Activated T-cell treated with anti-CD3 and anti-CD28 coated beads for 48 hours (primary cell): ENCODE results near the gene ZCCHC14.
"Not testable (repeated sequence)": the region's sequence is repeated elsewhere in the genome, so short reads cannot be mapped to it uniquely, and the experiment has no call there.

Source experiments
- DNase-seq: peaks from one replicate; pipeline ENCODE4 v3.0.0-alpha.2; 2020; ENCODE audit warnings: low read depth

Gene ZCCHC14

DNA sequence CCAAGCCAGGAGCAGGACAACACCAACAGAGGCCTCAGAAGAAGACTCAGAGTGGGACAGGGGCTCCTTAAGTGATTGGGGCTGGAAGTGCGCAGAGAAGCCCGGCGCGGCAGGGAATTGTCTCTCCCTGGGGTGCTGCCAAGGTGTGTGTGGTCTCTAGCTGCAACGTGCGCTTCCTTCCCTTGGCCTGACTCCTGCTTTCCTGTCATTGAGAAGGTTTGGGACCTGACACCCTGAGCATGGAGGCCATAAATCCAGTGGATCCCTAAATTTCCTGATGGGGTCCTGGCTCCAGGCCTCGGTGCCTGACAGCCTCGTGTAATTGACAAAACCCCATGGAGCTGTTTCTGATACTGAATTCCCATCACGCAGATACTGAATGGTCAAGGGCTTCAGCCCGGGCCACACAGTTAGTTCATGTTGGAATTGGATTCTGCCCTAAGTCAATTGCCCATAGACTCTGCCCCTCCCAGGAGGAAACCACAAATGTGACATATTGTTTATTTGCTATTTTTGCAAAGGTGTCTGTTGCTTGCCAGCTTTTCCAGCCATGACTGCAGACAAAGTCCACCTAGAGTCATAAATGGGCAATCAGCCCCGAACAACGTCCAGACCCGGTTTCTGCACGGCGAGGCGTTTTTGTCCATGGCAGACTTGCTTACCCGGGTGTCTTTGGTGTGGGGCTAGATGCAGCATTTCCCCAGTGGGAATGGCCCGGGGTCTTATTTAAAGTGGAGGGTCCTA is 4.4 kb upstream of the ZCCHC14 start:
- not testable (repeated sequence) for DNase-seq

DNA sequence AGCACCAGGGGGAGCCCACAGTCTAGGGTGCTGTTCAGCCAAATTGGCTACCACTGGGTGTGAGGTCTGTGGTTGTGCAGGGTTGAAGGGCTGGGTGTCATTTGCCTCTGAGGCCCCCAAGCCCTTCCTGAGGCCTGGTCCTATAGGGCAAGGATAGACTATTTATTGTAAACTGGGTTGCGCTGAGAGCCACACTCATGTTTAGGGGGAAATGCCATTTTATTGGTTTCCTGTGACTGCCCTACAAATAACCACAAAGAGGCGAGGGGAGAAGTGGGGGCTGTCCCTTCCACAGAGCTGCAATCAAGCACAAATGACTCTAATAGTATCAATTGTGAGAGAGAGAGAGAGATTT is 3.6 kb upstream of the ZCCHC14 start:
- DNase-seq: no peak

DNA sequence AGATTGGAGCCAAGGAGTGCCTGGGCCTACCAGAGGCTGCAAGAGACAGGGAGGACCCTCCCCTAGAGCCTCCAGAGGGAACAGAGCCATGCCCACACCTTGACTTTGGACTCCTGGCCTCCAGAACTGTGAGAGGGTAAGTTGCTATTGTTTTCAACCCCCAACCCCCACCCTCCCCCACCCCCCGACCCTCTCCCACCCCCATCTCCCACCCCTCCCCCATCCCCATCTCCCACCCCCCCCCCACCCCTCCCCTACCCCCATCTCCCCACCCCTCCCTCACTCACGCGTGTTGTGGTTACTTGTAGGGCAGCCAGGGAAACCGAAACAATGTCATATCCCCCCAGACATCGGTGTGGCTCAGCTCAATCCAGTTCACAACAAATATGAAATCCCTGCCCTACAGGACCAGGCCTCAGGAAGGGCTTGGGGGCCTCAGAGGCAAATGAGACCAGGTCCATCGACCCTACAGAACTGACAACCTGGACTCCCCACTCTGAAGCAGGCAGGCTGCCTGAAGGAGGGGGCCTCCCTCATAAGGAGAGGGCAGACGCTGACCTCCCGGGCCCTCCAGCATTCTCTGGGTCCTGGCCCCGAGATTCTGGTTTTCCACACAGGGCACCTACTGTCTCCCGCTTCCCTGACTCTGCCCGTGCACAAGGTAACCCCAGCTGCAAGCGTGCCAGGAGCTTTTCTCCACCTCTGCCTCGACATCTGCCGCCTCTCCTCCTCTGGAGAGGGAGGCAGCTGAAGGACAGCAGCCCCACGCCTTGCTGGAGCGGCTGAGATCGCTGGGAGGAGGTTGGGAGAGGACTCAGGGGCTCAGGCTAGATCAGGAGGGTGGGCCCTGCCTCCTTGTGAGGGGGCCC is 3.0 kb upstream of the ZCCHC14 start:
- DNase-seq: no peak

DNA sequence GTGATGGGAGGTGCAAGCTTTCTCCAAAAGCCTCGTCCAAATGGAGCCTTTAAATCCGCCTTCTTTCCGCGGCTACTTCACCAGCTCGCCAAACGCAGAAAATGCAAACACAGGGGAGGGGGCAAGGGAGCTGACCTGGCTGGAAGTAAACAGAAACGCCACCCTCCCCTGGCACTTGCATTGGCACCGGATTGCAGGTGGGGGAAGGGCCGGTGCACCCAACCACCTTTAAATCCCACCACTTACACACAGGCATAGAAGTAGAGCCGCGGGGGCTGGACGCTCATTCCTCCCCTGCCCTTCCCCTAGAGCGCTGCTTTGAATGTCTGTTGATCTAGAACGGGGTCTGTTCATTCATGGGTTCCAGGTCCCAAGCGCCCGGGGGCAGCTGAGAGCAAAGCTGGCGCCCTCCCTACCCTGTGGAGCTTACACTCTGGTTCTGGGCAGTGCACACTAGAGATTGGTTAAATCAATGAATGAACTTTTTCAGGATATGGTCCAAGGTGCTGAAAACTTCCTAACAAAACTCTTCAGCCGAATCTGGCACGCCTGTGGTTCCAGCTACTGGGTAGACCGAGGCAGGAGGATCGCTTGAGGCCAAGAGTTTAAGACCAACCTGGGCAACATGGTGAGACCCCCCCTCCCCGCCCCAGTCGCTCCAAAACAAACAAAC is 920 bp upstream of the ZCCHC14 start:
- no peak for DNase-seq

DNA sequence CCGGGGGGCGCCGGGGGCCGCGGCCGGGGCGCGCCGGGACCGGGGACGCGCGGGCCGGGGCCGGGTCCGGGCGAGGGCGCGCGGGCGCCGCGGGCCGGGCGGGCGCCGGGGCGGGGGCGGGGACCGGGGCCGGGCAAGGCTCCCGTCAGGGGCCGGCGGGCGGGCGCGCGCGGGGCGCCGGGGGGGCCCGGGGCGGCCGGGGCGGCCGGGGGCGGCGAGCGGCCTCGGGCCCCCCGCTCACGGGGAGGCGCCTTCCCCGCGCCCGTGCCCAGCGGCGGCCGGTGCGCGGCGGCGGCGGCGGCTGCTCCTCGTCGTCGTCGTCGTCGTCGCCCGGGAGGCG is 563 bp downstream of the ZCCHC14 start:
- DNase-seq: no peak

DNA sequence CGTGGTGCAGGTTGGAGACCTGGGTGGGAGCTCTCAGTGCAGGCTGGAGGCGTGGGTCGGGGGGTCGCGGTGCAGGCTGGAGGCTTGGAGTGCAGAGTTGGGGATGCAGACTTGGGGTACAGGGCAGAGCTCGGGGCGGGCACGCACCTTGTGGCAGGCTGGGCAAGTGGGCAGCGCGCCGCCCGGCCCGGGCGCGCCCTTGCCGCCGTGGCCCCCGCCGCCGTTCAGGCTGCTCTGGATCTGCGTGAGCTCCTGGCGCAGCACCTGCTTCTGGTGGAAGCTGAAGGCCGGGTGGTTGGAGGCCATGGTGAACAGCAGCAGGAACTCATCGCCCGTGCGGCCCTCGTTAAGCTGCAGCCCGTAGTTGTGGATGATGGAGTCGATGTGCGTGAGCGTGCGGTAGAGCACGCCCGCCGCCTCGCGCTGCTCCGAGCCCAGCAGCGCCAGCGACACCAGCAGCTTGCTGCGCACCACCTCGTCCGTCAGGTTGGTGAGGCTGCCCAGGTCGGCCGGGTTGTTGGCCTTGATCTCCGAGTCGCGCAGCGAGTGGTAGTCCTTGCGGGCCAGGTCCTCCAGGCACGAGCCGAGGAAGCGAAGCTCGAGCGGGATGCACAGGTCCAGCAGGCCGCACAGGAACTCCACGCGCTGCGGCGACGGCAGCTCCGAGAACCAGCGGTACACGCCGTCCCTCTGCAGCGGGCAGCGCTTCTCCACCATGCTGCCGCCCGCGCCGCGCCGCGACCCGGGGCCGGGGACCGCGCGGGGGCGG is 1.1 kb downstream of the ZCCHC14 start:
- peak; percentile 14 for DNase-seq

DNA sequence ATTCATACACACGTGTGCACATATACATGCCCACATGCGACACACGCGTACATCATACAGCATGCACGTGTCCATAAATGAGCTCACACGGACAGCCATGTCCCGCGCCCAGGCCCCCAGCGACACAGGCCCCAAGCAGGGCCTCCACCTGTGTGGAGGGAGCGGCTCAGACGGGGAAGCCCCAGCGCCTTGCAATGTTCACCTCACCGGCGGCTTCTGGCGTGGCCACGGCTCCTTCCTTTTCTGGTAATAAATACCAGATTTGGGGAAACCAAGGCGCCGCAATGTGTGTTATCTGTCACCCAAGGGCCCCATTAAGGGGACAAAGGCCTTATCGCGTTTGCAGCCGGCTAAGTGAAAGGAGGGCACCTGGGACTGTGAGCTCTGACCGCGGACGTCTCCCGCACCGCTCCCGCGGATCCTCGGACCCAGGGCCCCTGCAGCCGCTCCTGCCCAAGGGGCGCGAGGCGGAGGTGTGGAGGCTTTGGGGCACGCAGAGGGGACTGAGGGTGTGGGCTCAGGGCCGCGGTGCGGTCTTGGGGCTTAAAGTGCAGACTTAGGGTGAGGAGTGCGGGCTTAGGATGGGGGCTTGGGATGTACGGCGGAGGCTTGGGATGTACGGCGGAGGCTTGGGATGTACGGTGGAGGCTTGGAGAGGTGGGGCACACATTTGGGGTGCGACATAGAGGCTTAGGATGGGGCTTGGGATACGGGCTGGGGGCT is 1.9 kb downstream of the ZCCHC14 start:
- DNase-seq: peak; percentile 55

DNA sequence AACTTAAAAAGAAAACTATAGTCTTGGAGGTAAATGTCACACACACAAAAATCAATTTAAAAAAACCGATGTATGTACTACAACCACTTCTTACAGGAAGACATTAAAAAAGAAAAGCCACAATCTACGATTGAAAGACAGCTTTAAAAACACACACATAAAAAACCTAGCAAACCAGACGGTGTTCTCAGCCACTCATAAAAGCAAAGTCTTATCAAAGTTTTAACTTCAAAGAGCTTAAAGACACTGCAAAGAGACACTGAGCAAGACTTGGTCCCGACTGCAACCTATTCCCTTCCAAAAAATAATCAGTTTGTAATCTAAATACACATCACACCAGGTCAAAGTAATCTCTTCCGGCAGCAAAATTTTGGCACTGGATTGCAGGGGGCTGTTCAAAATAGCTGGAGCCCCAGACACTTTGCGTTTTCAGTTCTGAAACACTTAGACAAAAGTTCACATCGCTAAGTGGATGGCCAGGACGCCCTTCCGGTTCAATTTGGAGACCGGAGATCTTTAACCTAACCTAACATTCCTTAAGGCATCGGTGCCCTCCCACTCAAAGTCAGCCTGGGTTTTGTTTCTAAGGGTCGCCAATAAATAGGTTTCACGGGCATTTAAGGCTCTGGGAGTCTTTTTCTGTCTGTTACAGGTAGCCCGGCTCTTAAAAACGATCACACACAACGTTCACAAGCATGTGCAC is 2.6 kb downstream of the ZCCHC14 start:
- DNase-seq: no peak

DNA sequence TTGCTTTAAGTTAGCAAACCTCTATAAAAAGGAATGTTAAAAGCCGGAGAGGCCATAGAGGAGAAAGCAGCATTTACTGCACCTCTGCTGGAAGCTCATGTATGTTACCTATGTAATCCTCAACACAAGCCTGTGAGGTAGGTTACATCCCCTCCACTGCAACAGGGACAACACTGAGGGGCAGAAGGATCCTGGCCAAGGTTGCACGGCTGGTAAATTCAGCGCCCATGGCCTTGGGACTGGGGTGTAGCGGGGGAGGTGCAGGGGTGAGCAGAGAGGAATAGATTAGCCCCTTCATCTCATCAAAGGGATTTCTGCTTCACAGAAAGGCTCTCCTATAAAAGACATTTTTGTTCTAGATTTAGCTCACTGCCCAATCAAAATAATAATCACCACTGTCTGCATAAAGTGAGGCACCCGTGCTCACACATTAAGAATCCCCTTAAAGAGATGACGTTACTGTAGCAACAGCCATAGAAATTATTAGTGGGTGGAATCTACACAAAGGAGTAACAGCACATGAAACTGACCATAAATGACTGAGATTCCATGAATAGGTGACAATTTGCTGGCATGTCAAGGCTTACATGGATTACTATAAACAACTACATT is 3.3 kb downstream of the ZCCHC14 start:
- no peak for DNase-seq

DNA sequence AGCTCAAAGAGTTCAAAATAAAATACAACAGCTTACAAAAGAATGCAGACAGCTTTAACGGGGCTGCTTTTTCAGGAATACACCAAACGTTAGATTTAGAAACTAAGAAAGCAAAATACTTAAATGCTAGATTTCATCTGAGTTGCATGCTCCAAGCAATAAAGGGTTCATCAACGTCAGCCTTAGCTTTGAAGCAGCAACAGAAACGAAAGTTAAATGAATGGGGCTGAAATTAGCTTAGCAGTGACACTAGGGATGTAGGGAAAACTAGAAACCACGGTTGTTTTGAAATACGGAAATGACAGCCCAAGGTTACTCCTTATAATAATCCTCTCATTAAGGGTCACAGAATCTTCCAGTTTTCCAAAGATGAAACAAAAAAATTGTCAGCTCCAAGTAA is 3.9 kb downstream of the ZCCHC14 start:
- not testable (repeated sequence) for DNase-seq

DNA sequence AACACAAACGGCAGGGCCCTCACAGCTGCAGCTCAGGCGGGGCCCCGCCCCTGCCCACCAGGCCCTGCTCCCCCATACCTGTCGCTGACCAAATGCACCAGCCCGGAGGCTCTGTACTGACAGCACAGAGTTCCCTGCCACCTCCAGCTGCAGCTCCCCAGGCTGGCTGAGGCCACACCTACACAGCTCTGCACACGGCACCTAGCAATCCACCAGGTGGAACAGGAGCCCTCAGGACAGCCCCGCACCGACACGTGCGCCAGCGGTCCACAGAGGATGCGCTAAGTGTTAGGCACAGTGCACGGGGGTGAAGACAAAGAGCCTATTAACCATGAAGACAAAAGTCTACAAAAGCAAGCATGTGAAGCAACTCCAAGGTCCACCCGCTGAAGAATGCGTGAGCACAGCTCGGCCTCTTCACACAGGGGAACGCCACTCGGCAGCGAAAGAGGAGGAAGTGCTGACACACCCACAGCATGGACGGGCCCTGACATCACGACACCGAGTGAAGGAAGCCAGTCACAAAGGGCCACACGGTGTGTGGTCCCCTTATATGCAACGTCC is 5.4 kb downstream of the ZCCHC14 start:
- peak; percentile 15 for DNase-seq

DNA sequence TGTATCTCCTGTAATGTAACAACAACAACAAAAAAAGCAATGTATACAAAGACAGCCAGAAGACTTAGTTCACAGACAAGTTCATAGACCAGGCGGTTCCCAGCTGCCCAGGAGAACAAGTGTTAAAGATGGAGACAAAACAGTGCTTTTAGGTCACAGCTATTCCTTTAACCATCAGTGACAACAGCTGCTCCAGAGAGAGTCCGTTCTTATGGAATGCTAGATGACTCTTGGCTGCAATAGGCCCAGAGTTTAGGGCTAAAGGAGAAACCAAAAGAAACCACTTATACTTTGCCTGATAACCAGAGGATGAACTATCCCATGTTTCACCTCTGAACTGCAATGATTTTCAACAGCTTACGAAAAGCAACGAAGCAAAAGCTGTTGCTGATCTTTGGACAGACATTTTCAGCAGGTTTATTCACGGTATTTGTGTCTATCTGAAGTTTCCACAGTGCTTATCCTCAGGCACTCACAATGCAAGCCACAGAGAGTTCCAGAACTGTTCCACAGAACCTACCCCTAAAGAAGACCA is 6.0 kb downstream of the ZCCHC14 start:
- DNase-seq: no peak

DNA sequence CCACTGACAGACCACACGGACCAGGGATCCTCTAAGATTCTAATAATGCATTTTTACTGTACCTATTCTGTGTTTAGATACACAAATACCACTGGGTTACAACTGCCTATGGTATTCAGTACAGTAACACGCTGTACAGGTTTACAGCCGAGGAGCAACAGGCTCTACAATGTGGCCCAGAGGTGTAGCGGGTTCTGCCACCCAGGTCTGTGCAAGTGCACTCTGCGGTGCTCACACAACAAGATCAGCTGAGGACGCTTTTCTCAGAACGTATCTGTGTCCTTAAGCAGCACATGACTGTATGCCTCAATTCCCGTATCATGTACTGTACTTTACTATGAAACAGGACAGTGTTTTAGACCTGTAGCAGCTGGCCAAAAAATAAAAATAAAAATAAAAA is 6.5 kb downstream of the ZCCHC14 start:
- DNase-seq: no peak

DNA sequence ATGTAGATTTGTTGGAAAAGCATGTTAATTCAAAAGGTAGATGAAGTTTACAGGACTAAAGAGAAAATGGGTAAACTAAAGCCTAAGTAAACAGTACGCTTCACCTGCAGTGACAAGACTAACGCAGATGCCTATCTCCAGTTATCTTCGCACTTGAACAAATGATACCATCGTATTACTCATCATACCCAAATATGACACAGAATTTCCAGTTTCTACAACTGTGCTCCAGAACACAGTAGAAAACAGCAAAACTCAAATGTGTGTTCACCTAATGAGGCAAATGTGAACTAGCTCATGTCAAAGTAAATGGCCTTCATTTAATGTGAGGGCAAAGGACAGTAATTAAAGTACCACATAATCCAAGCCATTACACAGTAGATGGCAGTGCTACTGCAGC is 7.0 kb downstream of the ZCCHC14 start:
- not testable (repeated sequence) for DNase-seq

DNA sequence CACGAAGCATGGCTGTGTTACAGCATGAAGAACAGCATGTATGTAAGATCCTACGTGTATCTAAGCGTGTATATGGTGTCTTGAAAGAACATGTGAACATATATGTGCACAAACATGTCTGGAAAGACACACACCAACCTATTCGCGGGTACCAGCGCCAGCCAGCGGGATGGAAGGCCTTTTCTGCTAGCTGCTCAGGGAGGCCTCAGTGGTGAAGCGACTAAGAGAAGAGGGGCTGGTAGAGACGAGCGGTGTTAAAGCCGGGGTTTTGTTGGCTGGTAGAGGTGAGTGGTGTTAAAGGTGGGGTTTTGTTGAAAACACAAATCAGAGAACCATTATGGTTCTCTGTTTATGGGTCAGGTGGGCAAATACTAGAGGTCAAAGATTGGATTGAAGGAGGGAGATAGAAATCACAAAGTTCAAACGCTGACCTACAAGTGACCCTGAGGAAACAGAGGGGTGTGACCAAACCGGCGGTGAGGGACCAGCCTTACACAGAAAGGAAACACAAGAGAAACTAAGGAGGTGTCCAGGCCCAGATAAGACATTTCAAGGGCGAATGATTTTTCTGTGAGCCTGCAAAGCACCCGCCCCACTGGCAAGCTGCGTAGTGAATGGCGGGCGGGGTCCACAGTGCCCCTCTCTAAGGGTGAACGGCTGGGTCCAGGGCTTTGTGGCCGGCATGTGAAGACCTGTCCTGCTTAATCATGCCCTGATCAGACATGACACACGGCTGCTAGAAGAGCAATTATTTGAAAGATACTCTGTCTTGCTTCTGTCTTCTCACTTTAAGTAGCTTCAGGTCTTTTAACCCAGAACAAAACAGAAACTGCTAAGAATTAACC is 8.1 kb downstream of the ZCCHC14 start:
- DNase-seq: no peak

DNA sequence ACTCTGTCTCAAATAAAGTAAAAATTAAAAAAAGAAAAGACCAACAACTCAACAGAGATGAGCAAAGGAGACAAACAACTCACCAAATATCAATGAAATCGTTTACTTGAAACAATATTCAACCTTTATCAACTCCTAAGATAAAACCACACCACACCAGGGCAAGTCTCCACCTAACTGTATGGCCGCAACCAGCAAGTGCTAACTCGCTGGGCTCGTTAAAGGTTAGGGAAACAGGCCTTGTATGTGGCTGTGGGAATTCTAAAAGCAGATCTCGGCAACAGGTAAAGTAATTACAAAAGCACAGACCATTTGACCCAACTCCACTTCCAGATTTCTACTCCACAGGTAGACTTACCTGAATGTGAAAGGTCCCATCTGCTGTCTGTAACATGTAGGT is 9.3 kb downstream of the ZCCHC14 start:
- no peak for DNase-seq

DNA sequence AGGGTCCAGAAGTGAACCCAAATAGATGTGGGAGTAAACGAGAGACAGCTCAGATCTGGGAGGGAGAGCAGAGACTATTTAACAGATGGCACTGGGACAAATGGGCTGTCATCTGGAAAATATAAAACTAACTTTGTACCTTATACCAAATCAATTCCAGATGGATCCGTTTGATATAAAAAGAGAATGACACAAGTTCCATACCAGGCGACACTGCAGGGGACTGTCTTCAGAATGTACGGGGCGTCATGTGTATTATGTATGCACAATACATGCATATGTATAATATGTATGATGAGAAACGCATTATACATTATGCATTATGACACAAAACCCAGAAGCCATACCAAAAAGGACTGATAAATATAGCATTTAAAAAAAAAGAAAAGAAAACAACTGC is 10.2 kb downstream of the ZCCHC14 start:
- DNase-seq: not testable (repeated sequence)

DNA sequence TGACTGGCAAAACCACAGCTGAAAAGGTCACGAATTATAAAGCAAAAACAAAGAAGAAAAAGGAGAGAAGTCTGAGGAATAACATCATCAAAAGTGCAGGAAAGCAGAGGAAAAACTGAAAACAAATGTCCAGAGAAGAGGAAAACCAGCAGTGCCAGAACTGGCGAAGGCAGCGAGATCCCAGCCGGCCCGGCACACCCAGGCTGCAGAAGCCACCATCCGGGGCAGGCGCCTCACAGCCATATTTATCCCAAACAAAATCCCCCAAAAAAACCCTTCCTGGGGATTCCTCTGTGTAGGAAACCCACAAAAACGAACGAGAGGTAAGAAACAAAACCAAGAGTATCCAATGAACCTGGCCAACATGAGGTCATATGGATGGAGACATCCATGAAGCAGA is 10.6 kb downstream of the ZCCHC14 start:
- no peak for DNase-seq

DNA sequence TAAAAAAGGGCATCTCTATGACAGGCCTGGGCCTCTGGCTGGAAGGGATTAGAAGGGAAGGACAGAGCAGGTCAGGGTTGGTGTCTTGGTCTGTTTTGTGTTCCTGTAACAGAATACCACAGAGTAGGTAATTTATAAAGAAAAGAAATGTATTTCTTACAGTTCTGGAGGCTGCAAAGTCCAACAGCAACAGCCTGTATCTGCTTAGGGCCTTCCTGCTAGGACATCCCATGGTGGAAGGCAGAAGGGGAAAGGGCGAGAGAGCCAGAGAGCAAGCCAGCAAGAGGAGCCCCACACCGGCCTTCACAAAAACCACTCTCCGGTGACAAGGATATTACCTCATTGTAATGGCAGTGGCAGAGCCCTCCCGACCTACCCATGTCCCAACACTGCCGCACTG is 11.1 kb downstream of the ZCCHC14 start:
- DNase-seq: not testable (repeated sequence)
